Lower leg skin (tissue), 4 donors: ENCODE results near the gene SIK2. TPM values are rescaled to one million over a fixed set of nuclear protein-coding genes. Genes with fewer than 3 reads are reported as not detected.
"Not testable (repeated sequence)": the region's sequence is repeated elsewhere in the genome, so short reads cannot be mapped to it uniquely, and the experiment has no call there.

Source experiments
- DNase-seq, 2 donors: peaks; one replicate each; pipeline ENCODE4 v3.0.0-alpha.2; 2019; ENCODE audit warnings: low spot score in 2 of 2
- H3K4me3 ChIP-seq: fragments of 200-600 bp; sonication (generic); 2 replicates; pipeline ENCODE4 v1.5.1; 2017; ENCODE audit warnings: mild to moderate bottlenecking, low read depth; ENCODE audit not compliant: poor library complexity, severe bottlenecking
- CTCF ChIP-seq, 3 donors: fragments of 450-650 bp; IDR thresholded peaks; one replicate each; pipeline ENCODE4 v1.5.1; 2016; ENCODE audit warnings: antibody characterized with exemption in 3 of 3, mild to moderate bottlenecking in 3 of 3, moderate library complexity in 2 of 3
- POLR2A ChIP-seq, 2 donors: fragments of 450-650 bp; IDR thresholded peaks; one replicate each; pipeline ENCODE4 v1.6.1; 2016 to 2017; ENCODE audit warnings: antibody characterized with exemption in 2 of 2, mild to moderate bottlenecking in 1 of 2, moderate library complexity in 1 of 2
- WGBS, 2 donors: methylation state at CpG; one replicate each; pipeline ENCODE4 v1.1.5; 2018; 5-methylcytosine and 5-hydroxymethylcytosine counted together
- intact Hi-C: fragments of 100-400 bp; cut with DNase I; formaldehyde crosslinking; loops from one replicate; pipeline ENCODE4 v1.15.0; 2023; ENCODE audit warnings: low total_unique reads
- total RNA-seq, 4 donors: library from RNA; depleted of rRNA; stranded (reverse); fragments of >200 nt; gene quantifications; one replicate each; pipeline ENCODE4 v1.1.0, GENCODE V29; 2016

SIK2 gene
- total RNA-seq, 4 donors from 2014 or later: 15.4 to 19.5 (median 18.9) TPM

DNA sequence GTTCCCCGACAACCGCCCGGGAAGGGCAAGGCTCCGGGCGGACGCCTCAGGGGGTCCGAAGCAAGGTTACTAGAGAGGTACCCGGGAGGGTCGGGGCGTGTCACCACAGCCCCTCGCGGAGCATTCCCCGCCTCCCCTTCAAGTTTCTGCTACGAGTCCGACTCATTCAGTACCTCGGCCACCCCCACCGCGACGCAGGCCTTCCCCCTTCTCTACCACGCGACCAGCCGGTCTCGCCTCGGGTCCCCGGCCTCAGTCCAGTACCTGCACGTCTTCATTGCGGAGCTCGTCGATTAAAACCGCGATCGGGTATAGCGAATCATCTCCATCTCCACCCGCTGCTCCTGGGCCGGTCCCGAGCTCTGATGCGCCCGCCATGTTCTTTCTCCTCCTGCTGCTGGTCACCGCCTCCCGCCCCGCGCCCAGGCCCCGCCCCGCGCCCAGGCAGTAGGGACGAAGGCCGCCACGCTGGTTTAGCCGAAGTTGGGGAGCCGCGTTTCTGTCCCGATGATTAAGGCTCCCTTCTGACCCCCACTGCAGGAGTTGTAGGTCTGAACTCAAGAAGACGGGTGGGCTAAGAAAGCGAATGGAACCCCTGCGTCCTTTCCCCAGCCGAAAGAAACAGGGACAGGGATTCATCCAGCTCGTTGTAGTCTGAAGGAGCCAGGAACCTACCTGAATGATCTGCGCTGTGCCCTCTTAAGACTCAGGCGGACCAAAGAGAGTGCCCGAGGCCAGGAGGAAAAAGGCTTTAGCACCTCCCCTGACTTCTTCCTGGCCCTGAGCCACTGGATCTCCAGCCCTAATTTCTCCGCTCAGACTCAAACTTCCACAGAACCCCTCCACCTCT lies 164.0 kb downstream of the SIK2 start, which contains the start of gene PPP2R1B:
Gene PPP2R1B, minus strand, starts transcription at position 406 of the 850 bp plus-strand sequence. Its CDS starts 28 bp downstream, at position 378.
- TF ChIP-seq POLR2A (IDR thresholded peaks at IDR 0.05): no peak
- no peak for TF ChIP-seq CTCF (IDR thresholded peaks at IDR 0.05)
- intact Hi-C loops: no loop called here
- H3K4me3 ChIP-seq: peak within 1 kb of the TSS; percentile 94
- DNase-seq: peak; percentile 69 to 96
- 0% methylated on average over 29 to 54 of the region's 61 CpGs for WGBS, 2 donors

GRCh38 chr11:111766834-111767142 lies 164.5 kb downstream of the SIK2 start:
- DNase-seq: no peak
- no peak for TF ChIP-seq POLR2A (IDR thresholded peaks at IDR 0.05)
- no peak for TF ChIP-seq CTCF (IDR thresholded peaks at IDR 0.05)
- H3K4me3 ChIP-seq: peak overlapping the region; percentile 18
- intact Hi-C loops: no loop called here
- WGBS, 2 donors: 0 to 1% methylated on average over 7 of the region's 7 CpGs

GRCh38 chr11:111770581-111771134 lies 168.4 kb downstream of the SIK2 start:
- intact Hi-C loops: no loop called here

DNA sequence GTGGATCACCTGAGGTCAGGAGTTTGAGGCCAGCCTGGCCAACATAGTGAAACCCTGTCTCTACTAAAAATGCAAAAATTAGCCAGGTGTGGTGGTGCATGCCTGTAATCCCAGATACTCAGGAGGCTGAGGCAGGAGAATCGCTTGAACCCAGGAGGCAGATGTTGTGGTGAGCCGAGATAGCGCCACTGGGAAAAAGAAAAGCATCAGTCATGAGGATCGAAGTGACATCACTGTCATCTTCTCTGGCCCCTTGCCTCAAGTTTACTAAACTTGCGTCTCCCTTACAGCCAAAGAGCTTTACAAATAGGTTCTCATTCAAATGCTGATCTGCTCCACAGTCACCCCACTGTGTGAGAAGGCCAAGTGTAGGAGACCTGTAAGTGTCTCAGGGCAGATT lies 169.0 kb downstream of the SIK2 start:
- H3K4me3 ChIP-seq, DNase-seq, intact Hi-C loops: not testable (repeated sequence)
- WGBS, 2 donors: 84 to 96% methylated on average over 5 of the region's 5 CpGs

More at GRCh38 chr11:111770581-111771134, 168.4 kb downstream of the SIK2 start:
- TF ChIP-seq CTCF (IDR thresholded peaks at IDR 0.05) (no peak), POLR2A (IDR thresholded peaks at IDR 0.05) (no peak)
- H3K4me3 ChIP-seq: no peak overlapping the region
- no peak for DNase-seq
- WGBS, 2 donors: 81 to 84% methylated on average over 4 of the region's 4 CpGs

DNA sequence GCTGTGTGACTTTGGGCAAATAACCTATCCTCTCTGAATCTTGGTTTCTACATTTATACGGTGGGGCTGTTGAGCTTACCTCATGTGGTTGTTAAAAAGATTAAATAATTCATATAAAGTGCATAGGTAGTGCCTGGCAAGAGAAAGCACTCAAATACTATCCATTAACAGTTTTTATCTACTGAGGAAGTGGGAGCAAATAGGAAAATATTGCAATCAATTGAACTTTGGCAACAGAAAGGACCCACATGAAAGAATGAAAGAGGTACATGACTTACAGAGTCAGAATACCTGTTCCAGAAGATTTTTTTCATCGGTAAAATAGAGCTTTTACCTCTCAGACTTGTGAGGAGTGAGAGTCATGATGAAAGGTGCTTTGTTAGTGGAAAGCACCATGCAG lies 170.3 kb downstream of the SIK2 start:
- intact Hi-C loops: no loop called here
- TF ChIP-seq POLR2A (IDR thresholded peaks at IDR 0.05) (no peak), CTCF (IDR thresholded peaks at IDR 0.05) (no peak)
- no peak overlapping the region for H3K4me3 ChIP-seq
- no peak for DNase-seq
- 90 to 93% methylated on average over 2 of the region's 2 CpGs for WGBS, 2 donors

DNA sequence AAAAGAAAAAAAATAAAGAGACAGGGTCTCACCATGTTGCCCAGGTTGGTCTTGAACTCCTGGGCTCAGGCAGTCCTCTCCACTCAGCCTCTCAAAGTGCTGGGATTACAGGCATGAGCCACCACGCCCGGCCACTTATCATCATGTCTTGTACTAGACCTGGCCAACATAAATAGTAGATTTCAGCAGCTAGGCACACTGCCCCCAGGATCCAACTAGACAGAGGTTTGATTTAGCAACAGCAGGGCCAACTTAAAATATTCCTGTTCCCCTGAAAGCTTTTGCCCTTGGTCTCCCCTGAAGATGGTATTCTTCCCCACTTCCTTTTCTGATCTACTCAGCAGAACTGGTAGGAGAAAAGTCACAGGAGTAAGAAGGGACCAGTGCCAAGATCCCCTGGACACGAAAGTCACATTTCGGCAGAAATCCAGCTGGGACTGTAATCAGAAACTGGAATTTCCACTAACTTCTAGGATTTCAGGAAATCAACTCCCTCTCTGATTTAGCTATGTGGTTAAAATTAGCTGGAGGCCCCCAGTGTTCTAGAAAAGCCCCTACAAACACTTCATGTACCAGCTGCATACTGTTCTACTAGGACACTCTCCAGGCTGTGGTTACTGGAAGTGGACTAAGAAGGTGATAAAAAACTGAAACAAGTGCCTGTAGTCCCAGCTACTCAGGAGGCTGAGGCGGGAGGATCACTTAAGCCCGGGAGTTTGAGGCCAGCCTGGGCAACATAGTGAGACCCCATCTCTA lies 172.9 kb downstream of the SIK2 start:
- intact Hi-C loops: no loop called here
- H3K4me3 ChIP-seq: no peak overlapping the region
- 52 to 65% methylated on average over 6 of the region's 6 CpGs for WGBS, 2 donors
- TF ChIP-seq POLR2A (IDR thresholded peaks at IDR 0.05): no peak
- TF ChIP-seq CTCF (IDR thresholded peaks at IDR 0.05): no peak
- no peak for DNase-seq
